ENCODE measurements around the gene MFAP5. TPM values are rescaled to one million over a fixed set of nuclear protein-coding genes. Genes with fewer than 3 reads are reported as not detected.

Gene MFAP5
- total and polyA plus RNA-seq, 2 of the 4 experiments (the other 2 are of a cell fraction) = 0.90 to 1.9 TPM

GRCh38 chr12:8698879-8699278 is 36.3 kb upstream of the MFAP5 start:
- POLR2A ChIA-PET (ENCODE audit: unreplicated experiment) = no interaction called here
- H2BK5ac ChIP-seq (ENCODE audit: low read depth, low read length, poor library complexity, severe bottlenecking) = no peak overlapping the region
- H3K9me3 ChIP-seq (ENCODE audit: control insufficient read depth, insufficient read depth, low read length) = no peaks in the 10 kb centered on the region
- no peak overlapping the region for H2BK120ac ChIP-seq (ENCODE audit: low read depth, low read length)
- H3K4me2 ChIP-seq (ENCODE audit: low read depth, low read length) = peak overlapping the region; percentile 99
- H3K14ac ChIP-seq (replicated peaks; ENCODE audit: low read depth, low read length) = no peak overlapping the region
- H3K36me3 ChIP-seq (ENCODE audit: control insufficient read depth, insufficient read depth, low read length) = no peaks in the 10 kb centered on the region
- no peak overlapping the region for H2AFZ ChIP-seq (replicated peaks; ENCODE audit: low read length, poor library complexity)
- no peaks in the 10 kb centered on the region for H3K4me1 ChIP-seq (ENCODE audit: control insufficient read depth, insufficient read depth, low read length)
- peaks cover 4 to 30% of the 10 kb centered on the region in 2 experiments; a peak in 3 of 4 replicates for H3K79me1 ChIP-seq (ENCODE audit: low read depth in 1 of 2, low read length in 2 of 2)
- CTCF ChIA-PET = no interaction called here
- intact Hi-C loops (cut with micrococcal nuclease) (loop anchor here (5.0 kb wide), 2 partner anchors 83 to 727 kb away; no protein-coding TSS in a partner anchor), dilution Hi-C loops (cut with HindIII; ENCODE audit: low sequenced_read_pairs, unreplicated experiment) (no loop called here), in situ Hi-C loops (cut with MboI; ENCODE audit: low sequenced_read_pairs) (no loop called here)
- H4K91ac ChIP-seq (ENCODE audit: insufficient read depth, low read depth, low read length) = no peak overlapping the region
- no peak overlapping the region for H4K8ac ChIP-seq (ENCODE audit: low read depth in 2 of 2, low read length in 2 of 2)
- no peak overlapping the region for H4K5ac ChIP-seq (ENCODE audit: low read depth, low read length)
- no peak for ATAC-seq (ENCODE audit: low read depth)
- peaks cover 6% of the 10 kb centered on the region; the same call in 1 of the 2 replicates for H4K20me1 ChIP-seq (ENCODE audit: insufficient read depth, low read length)
- TSS peak; percentile 20 for BruUV-seq (replicated peaks)
- H2BK15ac ChIP-seq (ENCODE audit: low read depth, low read length) = no peak overlapping the region
- H3K18ac ChIP-seq (ENCODE audit: low read depth, low read length) = no peak overlapping the region
- no peak overlapping the region for H2AK5ac ChIP-seq (ENCODE audit: low read depth, low read length)
- H3K4ac ChIP-seq (ENCODE audit: low read depth, low read length) = no peak overlapping the region
- no peak overlapping the region for H3K27ac ChIP-seq (ENCODE audit: insufficient read depth, low read length)
- no CpG with 5 or more reads among the region's 2 CpGs for WGBS, 2 experiments (ENCODE audit: extremely low coverage in 2 of 2, insufficient read length in 1 of 2)
- peaks cover 3% of the 10 kb centered on the region; the same call in 1 of the 2 replicates for H3K9me1 ChIP-seq (ENCODE audit: insufficient read depth, low read length)
- H3K27me3 ChIP-seq (ENCODE audit: control insufficient read depth, insufficient read depth, low read length) = no peaks in the 10 kb centered on the region
- peak overlapping the region; percentile 45; the same call in 1 of the 2 replicates for H3K9ac ChIP-seq (ENCODE audit: low read depth, low read length)
- DNase-seq = peak; percentile 47
- no peak for TF ChIP-seq CHD1 (IDR thresholded peaks at IDR 0.05; ENCODE audit: low read depth, low read length)
- peak; percentile 73 for TF ChIP-seq CEBPB (IDR thresholded peaks at IDR 0.05; ENCODE audit: low read depth, low read length)
- H3K23ac ChIP-seq (ENCODE audit: low read depth, low read length) = no peak overlapping the region
- H2AK9ac ChIP-seq (replicated peaks; ENCODE audit: low read depth, low read length, poor library complexity) = no peak overlapping the region
- peak overlapping the region; percentile 97 for H3K4me3 ChIP-seq (ENCODE audit: insufficient read depth, low read depth, low read length)
- no peak overlapping the region for H3K56ac ChIP-seq (ENCODE audit: extremely low read depth, insufficient read depth, low read length)
- H2BK20ac ChIP-seq (ENCODE audit: low read depth, low read length) = no peak overlapping the region
